SK-N-SH (cell line): ENCODE results near the gene PTGDR2. TPM values are rescaled to one million over a fixed set of nuclear protein-coding genes. Genes with fewer than 3 reads are reported as not detected.

ENCODE experiments used
- CTCF ChIA-PET: fragments of 300-600, 350-600 bp; formaldehyde crosslinking; extraction: SDS; loops from one replicate; lab custom pipeline; 2021; lab: Yijun Ruan, JAX
- POLR2A ChIA-PET: fragments of 350-600 bp; sonication (Branson Sonifier 250); formaldehyde crosslinking; extraction: SDS; loops from one replicate; lab custom pipeline; 2020; ENCODE audit warnings: antibody characterized with exemption, inconsistent platforms; lab: Yijun Ruan, JAX
- DNase-seq: peaks from one replicate; pipeline ENCODE4 v3.0.0; 2012
- H2AFZ ChIP-seq: fragments of 200-600 bp; sonication (generic); 2 replicates; pipeline ENCODE4 v1.8.1; 2016; ENCODE audit warnings: antibody characterized with exemption, mild to moderate bottlenecking, low read depth
- H3F3A ChIP-seq: fragments of 200-600 bp; sonication (generic); replicated peaks from 2 replicates; pipeline ENCODE3; 2016; ENCODE audit warnings: antibody characterized with exemption, mild to moderate bottlenecking; ENCODE audit not compliant: insufficient read depth
- H3K27ac ChIP-seq, 2 experiments: fragments of 200-500 bp in 1 of 2; fragments of 200-600 bp in 1 of 2; sonication (Bioruptor generic) in 1 of 2; sonication (generic), shearing (Covaris generic) in 1 of 2; 2 replicates each; pipeline versions ENCODE4 v1.5.1 to v1.6.1; 2014 to 2016; ENCODE audit warnings: low read depth in 2 of 2, inconsistent platforms in 1 of 2, low read length in 1 of 2, mild to moderate bottlenecking in 1 of 2, mixed read lengths in 1 of 2
- H3K27me3 ChIP-seq: fragments of 200-600 bp; sonication (generic), shearing (Covaris generic); 2 replicates; pipeline ENCODE4 v1.6.1; 2016; ENCODE audit warnings: mixed run types; ENCODE audit not compliant: insufficient read depth
- H3K36me3 ChIP-seq, 2 experiments: fragments of 200-500 bp in 1 of 2; fragments of 200-600 bp in 1 of 2; sonication (Bioruptor generic) in 1 of 2; sonication (generic) in 1 of 2; replicated peaks in 1 of 2; 2 replicates each; pipeline versions ENCODE3 to v1.5.1; 2014 to 2016; ENCODE audit warnings: low read length in 1 of 2, mild to moderate bottlenecking in 1 of 2; ENCODE audit not compliant: insufficient read depth in 2 of 2, control insufficient read depth in 1 of 2
- H3K4me1 ChIP-seq, 2 experiments: fragments of 200-500 bp in 1 of 2; fragments of 200-600 bp in 1 of 2; sonication (Bioruptor generic) in 1 of 2; sonication (generic), shearing (Covaris generic) in 1 of 2; 2 replicates each; pipeline versions ENCODE4 v1.5.1 to v1.6.1; 2014 to 2016; ENCODE audit warnings: low read depth in 1 of 2, low read length in 1 of 2, mixed run types in 1 of 2; ENCODE audit not compliant: insufficient read depth in 2 of 2, control insufficient read depth in 1 of 2
- H3K4me2 ChIP-seq: fragments of 200-600 bp; sonication (generic), shearing (Covaris generic); 2 replicates; pipeline ENCODE4 v1.6.1; 2017; ENCODE audit warnings: mixed run types
- H3K4me3 ChIP-seq, 2 experiments: fragments of 200-500 bp in 1 of 2; fragments of 200-600 bp in 1 of 2; sonication (Bioruptor generic) in 1 of 2; sonication (generic), shearing (Covaris generic) in 1 of 2; 2 replicates each; pipeline versions ENCODE4 v1.5.1 to v1.8.1; 2014 to 2016; ENCODE audit warnings: low read depth in 2 of 2, inconsistent platforms in 1 of 2, low read length in 1 of 2, mild to moderate bottlenecking in 1 of 2, mixed read lengths in 1 of 2, moderate library complexity in 1 of 2
- H3K79me2 ChIP-seq: fragments of 200-600 bp; sonication (generic); 2 replicates; pipeline ENCODE4 v1.8.1; 2017; ENCODE audit warnings: mild to moderate bottlenecking; ENCODE audit not compliant: insufficient read depth
- H3K9ac ChIP-seq: fragments of 200-600 bp; sonication (generic); 2 replicates; pipeline ENCODE4 v1.6.1; 2017; ENCODE audit warnings: mixed run types
- H3K9me2 ChIP-seq: fragments of 200-600 bp; sonication (generic); 2 replicates; pipeline ENCODE4 v1.6.1; 2017; ENCODE audit warnings: mixed run types
- H3K9me3 ChIP-seq: fragments of 200-600 bp; sonication (generic); 2 replicates; pipeline ENCODE4 v1.6.1; 2017; ENCODE audit warnings: mixed run types, mild to moderate bottlenecking, moderate library complexity
- H4K20me1 ChIP-seq: fragments of 200-600 bp; sonication (generic); 2 replicates; pipeline ENCODE4 v1.6.1; 2017; ENCODE audit warnings: mild to moderate bottlenecking, mixed run types; ENCODE audit not compliant: insufficient read depth
- CHD2 ChIP-seq: fragments of 150-350 bp; IDR thresholded peaks from 2 replicates; pipeline ENCODE4 v1.6.1; 2018; ENCODE audit warnings: low read length; ENCODE audit not compliant: partially characterized antibody
- EP300 ChIP-seq, 2 experiments: IDR thresholded peaks; 2 replicates each; pipeline versions ENCODE4 v1.4.0 to v1.6.1; 2012; ENCODE audit warnings: borderline replicate concordance in 1 of 2, low read depth in 1 of 2, low read length in 1 of 2
- EZH2phosphoT487 ChIP-seq: fragments of 200-600 bp; sonication (generic); IDR thresholded peaks from 2 replicates; pipeline ENCODE4 v1.6.1; 2017; ENCODE audit warnings: low read depth, mixed run types, mild to moderate bottlenecking, antibody characterized with exemption, moderate library complexity, borderline replicate concordance
- FOSL2 ChIP-seq: IDR thresholded peaks from 2 replicates; pipeline ENCODE4 v1.4.0; 2012; ENCODE audit warnings: low read depth, mild to moderate bottlenecking, moderate library complexity, borderline replicate concordance
- JUND ChIP-seq: IDR thresholded peaks from 2 replicates; pipeline ENCODE4 v1.4.0; 2012
- MXI1 ChIP-seq: IDR thresholded peaks from 2 replicates; pipeline ENCODE4 v1.6.1; 2012; ENCODE audit warnings: mild to moderate bottlenecking, low read depth, low read length, improper control_type of control experiment
- NFIC ChIP-seq: IDR thresholded peaks from 2 replicates; pipeline ENCODE4 v1.4.0; 2012; ENCODE audit warnings: borderline replicate concordance
- NRF1 ChIP-seq: IDR thresholded peaks from 2 replicates; pipeline ENCODE4 v1.6.1; 2012; ENCODE audit warnings: low read depth, mild to moderate bottlenecking, low read length
- RAD21 ChIP-seq: IDR thresholded peaks from 2 replicates; pipeline ENCODE4 v1.6.1; 2012; ENCODE audit warnings: mild to moderate bottlenecking, low read length
- RXRA ChIP-seq: IDR thresholded peaks from 2 replicates; pipeline ENCODE4 v1.4.0; 2012; ENCODE audit warnings: low read depth, mild to moderate bottlenecking, borderline replicate concordance
- SIN3A ChIP-seq: IDR thresholded peaks from 2 replicates; pipeline ENCODE4 v1.6.1; 2012; ENCODE audit warnings: low read depth, mild to moderate bottlenecking, low read length, moderate library complexity, borderline replicate concordance
- SMC3 ChIP-seq: IDR thresholded peaks from 2 replicates; pipeline ENCODE4 v1.6.1; 2012; ENCODE audit warnings: low read depth, low read length, improper control_type of control experiment
- TAF1 ChIP-seq: IDR thresholded peaks from 2 replicates; pipeline ENCODE4 v1.6.1; 2012; ENCODE audit warnings: low read depth, mild to moderate bottlenecking, low read length, moderate library complexity, borderline replicate concordance
- TCF12 ChIP-seq: IDR thresholded peaks from 2 replicates; pipeline ENCODE4 v1.4.0; 2012
- TEAD4 ChIP-seq: IDR thresholded peaks from 2 replicates; pipeline ENCODE4 v1.4.0; 2012; ENCODE audit warnings: mild to moderate bottlenecking, borderline replicate concordance; ENCODE audit not compliant: insufficient read depth
- YY1 ChIP-seq: IDR thresholded peaks from 2 replicates; pipeline ENCODE4 v1.4.0; 2012; ENCODE audit warnings: low read depth, mild to moderate bottlenecking
- WGBS: methylation state at CpG from one replicate; pipeline ENCODE4 v1.1.6; 2017; ENCODE audit warnings: low lambda C conversion rate; 5-methylcytosine and 5-hydroxymethylcytosine counted together
- polyA plus RNA-seq, 3 experiments: library from polyadenylated mRNA; depleted of rRNA; stranded (reverse); fragments of >200 nt; gene quantifications; 2 replicates each; pipeline ENCODE4 v1.2.3, GENCODE V29; 2012
- TF ChIP-seq, protein P1 (sequence below): IDR thresholded peaks from 2 replicates; pipeline ENCODE4 v1.4.0; 2012; ENCODE audit warnings: low read depth
- TF ChIP-seq, protein P2 (sequence below): fragments of 200-600 bp; sonication (generic); IDR thresholded peaks from 2 replicates; pipeline ENCODE4 v1.6.1; 2017; ENCODE audit warnings: antibody characterized with exemption, mild to moderate bottlenecking, moderate library complexity
- TF ChIP-seq, protein P3 (sequence below): IDR thresholded peaks from 2 replicates; pipeline ENCODE4 v1.4.0; 2012; ENCODE audit warnings: low read depth, borderline replicate concordance
- TF ChIP-seq, protein P4 (sequence below): fragments of 150-350 bp; IDR thresholded peaks from 2 replicates; pipeline ENCODE4 v1.6.1; 2017; ENCODE audit warnings: antibody characterized with exemption, low read length, low read depth, borderline replicate concordance

Gene PTGDR2
- polyA plus RNA-seq, 1 of the 3 experiments (the other 2 are of a cell fraction): 0.02 TPM

DNA sequence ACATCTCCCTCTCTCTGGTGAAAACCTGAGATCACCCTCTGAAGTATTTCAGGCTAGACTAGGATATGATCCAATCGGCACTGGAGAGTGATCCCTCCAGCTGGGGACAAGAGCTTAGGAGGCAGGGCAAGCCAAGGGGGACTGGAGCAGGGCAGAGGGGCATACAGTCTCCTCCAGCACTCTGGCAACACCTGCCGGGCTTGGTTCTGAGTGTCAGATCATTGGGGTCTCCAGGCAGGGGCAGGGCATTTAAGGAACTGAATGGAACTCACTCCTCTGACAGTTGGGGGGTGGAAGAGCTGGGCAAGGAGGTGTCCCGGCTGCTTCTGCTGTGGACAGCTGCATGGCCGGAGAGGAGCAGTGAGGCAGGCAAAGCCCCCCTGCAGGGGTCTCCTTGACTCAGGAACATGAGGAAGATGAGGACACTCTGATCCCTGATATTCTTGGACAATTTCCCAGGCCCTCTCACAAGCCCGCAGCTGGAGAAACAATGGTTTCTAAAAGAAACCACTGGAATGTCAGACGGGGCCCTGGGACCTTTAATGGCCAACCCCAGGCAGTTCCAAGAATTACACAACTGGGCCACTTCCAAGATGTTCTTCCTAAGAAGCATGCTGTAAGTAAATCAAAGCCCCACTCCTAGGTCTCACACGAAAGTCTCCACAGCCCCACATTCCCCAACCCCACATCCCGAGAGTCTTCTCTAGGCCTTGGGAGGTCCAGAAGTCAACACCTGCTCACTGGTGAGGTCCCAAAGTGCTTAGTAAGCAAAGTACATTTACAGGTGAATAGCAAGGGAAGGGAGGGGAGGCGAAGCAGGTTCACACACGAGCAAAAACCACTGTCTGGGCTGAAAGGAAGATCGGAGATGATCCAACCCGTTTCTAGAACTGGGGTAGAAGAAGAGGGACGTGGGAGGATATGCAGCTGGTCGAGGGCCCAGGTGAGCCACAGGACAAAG, 15.0 kb downstream of the PTGDR2 start (continued):
- TF ChIP-seq, protein P1, sequence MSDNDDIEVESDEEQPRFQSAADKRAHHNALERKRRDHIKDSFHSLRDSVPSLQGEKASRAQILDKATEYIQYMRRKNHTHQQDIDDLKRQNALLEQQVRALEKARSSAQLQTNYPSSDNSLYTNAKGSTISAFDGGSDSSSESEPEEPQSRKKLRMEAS: no peak
- TF ChIP-seq CHD2 (no peak), EP300 (IDR thresholded peaks at IDR 0.05; ENCODE audit: borderline replicate concordance in 1 of 2, low read depth in 1 of 2, low read length in 1 of 2) (no peak), NRF1 (no peak), SMC3 (no peak)

DNA sequence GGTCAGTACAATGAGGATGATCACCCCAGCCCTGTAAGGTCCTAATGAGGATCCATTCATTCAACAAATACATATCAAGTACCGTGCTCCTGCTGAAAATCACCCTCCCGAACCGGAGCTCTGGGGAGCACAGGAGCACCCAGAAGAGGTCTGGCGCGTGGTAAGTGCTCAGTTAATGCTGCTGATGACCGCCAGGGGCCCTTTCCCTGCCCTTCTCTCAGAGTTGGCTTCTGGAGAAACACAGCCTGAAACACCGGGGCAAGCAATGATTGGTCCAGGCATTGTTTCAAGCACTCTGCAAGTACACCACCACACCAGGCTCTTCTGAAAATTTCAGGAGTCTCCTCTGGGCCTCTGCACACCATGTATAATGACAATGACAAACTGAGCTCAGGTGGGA, 17.6 kb downstream of the PTGDR2 start:
- H3K36me3 ChIP-seq: no peaks in the 10 kb centered on the region
- POLR2A ChIA-PET: no interaction called here
- no peak overlapping the region for H3K4me3 ChIP-seq
- no peak overlapping the region for H3K9ac ChIP-seq
- no peaks in the 10 kb centered on the region for H3K9me3 ChIP-seq
- H3K4me2 ChIP-seq: no peak overlapping the region
- H3K4me1 ChIP-seq: peaks cover 0 to 11% of the 10 kb centered on the region in 2 experiments; a peak in 2 of 4 replicates
- CTCF ChIA-PET: interaction anchor here (0.8 to 23.7 kb wide), 2 partner anchors 17 to 58 kb away, joined by 4 to 550 read pairs; partner anchors contain the start of gene PRPF19
- no peaks in the 10 kb centered on the region for H3F3A ChIP-seq
- no peaks in the 10 kb centered on the region; the same call in 1 of the 2 replicates for H3K27me3 ChIP-seq
- H3K27ac ChIP-seq: no peak overlapping the region
- WGBS: 83% methylated on average over 4 of the region's 7 CpGs
- no peak overlapping the region for H2AFZ ChIP-seq
- no peaks in the 10 kb centered on the region for H4K20me1 ChIP-seq
- DNase-seq: no peak
- peaks cover 13% of the 10 kb centered on the region for H3K79me2 ChIP-seq
- no peak for TF ChIP-seq NRF1
- TF ChIP-seq, protein P2, sequence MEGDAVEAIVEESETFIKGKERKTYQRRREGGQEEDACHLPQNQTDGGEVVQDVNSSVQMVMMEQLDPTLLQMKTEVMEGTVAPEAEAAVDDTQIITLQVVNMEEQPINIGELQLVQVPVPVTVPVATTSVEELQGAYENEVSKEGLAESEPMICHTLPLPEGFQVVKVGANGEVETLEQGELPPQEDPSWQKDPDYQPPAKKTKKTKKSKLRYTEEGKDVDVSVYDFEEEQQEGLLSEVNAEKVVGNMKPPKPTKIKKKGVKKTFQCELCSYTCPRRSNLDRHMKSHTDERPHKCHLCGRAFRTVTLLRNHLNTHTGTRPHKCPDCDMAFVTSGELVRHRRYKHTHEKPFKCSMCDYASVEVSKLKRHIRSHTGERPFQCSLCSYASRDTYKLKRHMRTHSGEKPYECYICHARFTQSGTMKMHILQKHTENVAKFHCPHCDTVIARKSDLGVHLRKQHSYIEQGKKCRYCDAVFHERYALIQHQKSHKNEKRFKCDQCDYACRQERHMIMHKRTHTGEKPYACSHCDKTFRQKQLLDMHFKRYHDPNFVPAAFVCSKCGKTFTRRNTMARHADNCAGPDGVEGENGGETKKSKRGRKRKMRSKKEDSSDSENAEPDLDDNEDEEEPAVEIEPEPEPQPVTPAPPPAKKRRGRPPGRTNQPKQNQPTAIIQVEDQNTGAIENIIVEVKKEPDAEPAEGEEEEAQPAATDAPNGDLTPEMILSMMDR: peak; percentile 14; the same call in 1 of the 2 replicates
- no peak for TF ChIP-seq RAD21
- TF ChIP-seq YY1: no peak
- TF ChIP-seq RXRA: no peak
- H3K9me2 ChIP-seq: no peaks in the 10 kb centered on the region

DNA sequence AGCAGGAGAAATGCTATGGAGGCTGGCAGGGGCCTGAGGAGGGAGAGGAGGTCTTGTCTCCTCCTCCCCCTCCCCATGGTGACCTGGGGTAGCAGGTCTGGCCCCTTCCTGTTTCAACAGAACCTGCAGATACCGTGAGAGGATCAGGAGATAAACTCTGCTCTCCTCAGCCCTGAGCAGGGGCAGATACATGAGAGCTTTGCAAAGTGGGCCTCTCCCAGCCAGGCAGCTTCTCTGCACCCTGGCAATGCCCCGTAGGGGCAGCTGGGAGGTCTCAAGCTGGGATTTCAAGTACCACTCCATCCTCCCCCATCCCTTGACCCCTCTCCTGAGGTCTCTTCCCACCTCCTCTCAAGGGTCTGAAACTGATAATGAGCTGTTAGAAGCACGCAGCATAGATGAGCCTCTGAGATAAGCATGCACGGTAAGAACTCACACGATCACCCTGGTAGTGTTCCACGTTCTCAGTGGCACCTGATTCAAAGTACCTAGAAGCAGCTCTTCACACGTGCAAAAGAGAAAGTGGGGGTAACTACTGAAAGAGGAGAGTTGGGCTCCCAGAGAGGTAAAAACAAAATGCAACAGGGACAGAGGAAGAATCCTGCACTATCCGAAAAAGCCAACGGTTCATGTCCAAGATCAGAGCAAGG, 18.8 kb downstream of the PTGDR2 start:
- POLR2A ChIA-PET: no interaction called here
- Histone ChIP-seq H3K79me2 (peaks cover 1% of the 10 kb centered on the region; the same call in 1 of the 2 replicates), H3F3A (no peaks in the 10 kb centered on the region), H3K4me2 (no peak overlapping the region), H4K20me1 (no peaks in the 10 kb centered on the region), H3K9ac (no peak overlapping the region), H2AFZ (no peak overlapping the region), H3K27me3 (no peaks in the 10 kb centered on the region; the same call in 1 of the 2 replicates), H3K4me1 (peaks cover 0 to 10% of the 10 kb centered on the region in 2 experiments; a peak in 1 of 4 replicates), H3K27ac (no peak overlapping the region), H3K9me3 (no peaks in the 10 kb centered on the region), H3K9me2 (no peaks in the 10 kb centered on the region), H3K36me3 (no peaks in the 10 kb centered on the region), H3K4me3 (no peak overlapping the region)
- WGBS: 78% methylated on average over 7 of the region's 9 CpGs
- TF ChIP-seq, protein P3, sequence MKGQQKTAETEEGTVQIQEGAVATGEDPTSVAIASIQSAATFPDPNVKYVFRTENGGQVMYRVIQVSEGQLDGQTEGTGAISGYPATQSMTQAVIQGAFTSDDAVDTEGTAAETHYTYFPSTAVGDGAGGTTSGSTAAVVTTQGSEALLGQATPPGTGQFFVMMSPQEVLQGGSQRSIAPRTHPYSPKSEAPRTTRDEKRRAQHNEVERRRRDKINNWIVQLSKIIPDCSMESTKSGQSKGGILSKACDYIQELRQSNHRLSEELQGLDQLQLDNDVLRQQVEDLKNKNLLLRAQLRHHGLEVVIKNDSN: no peak
- TF ChIP-seq FOSL2 (no peak), JUND (no peak), EP300 (IDR thresholded peaks at IDR 0.05; ENCODE audit: borderline replicate concordance in 1 of 2, low read depth in 1 of 2, low read length in 1 of 2) (no peak), SIN3A (no peak), TAF1 (no peak), NFIC (no peak), TCF12 (no peak), MXI1 (no peak), EZH2phosphoT487 (no peak), TEAD4 (no peak)
- TF ChIP-seq, protein P4, sequence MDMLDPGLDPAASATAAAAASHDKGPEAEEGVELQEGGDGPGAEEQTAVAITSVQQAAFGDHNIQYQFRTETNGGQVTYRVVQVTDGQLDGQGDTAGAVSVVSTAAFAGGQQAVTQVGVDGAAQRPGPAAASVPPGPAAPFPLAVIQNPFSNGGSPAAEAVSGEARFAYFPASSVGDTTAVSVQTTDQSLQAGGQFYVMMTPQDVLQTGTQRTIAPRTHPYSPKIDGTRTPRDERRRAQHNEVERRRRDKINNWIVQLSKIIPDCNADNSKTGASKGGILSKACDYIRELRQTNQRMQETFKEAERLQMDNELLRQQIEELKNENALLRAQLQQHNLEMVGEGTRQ: no peak
- no peak for DNase-seq
- CTCF ChIA-PET: interaction anchor here (23.7 kb wide), 1 partner anchor 59 kb away, joined by 550 read pairs; the partner anchor contains the start of gene PRPF19
